SK-N-SH treated with all-trans-retinoic acid at 6 μM for 48 hours (cell line): Measurements from ENCODE around the gene MT1M.

ENCODE experiments used
- ATAC-seq: fragments of 200-7000 bp; cut with Tn5 transposase; 3 replicates; pipeline ENCODE4 v1.9.1; 2020; ENCODE audit warnings: mild to moderate bottlenecking, moderate library complexity
- ARNTL ChIP-seq: fragments of 450-650 bp; formaldehyde crosslinking; IDR thresholded peaks from 2 replicates; pipeline ENCODE4 v1.5.0; 2020; ENCODE audit warnings: low read depth, mild to moderate bottlenecking, moderate library complexity, borderline replicate concordance
- BACH2 ChIP-seq: fragments of 250-450 bp; sonication (Bioruptor Pico); IDR thresholded peaks from 2 replicates; pipeline ENCODE4 v1.9.0; 2021; ENCODE audit warnings: mild to moderate bottlenecking, borderline replicate concordance
- CREB5 ChIP-seq: fragments of 250-450 bp; sonication (Bioruptor Pico); IDR thresholded peaks from 2 replicates; pipeline ENCODE4 v1.5.1; 2020; ENCODE audit warnings: low read depth, mild to moderate bottlenecking, moderate library complexity
- CSDC2 ChIP-seq: fragments of 250-450 bp; sonication (Bioruptor Pico); IDR thresholded peaks from 2 replicates; pipeline ENCODE4 v1.5.0; 2020; ENCODE audit warnings: mild to moderate bottlenecking, moderate library complexity
- ISL1 ChIP-seq: fragments of 250-450 bp; sonication (Bioruptor Pico); IDR thresholded peaks from 2 replicates; pipeline ENCODE4 v2.1.2; 2022; ENCODE audit warnings: mild to moderate bottlenecking, moderate library complexity
- OSR1 ChIP-seq: fragments of 250-450 bp; sonication (Bioruptor Pico); IDR thresholded peaks from 2 replicates; pipeline ENCODE4 v1.8.0; 2022; ENCODE audit warnings: moderate library complexity, mild to moderate bottlenecking, inconsistent platforms
- PPARA ChIP-seq: fragments of 250-450 bp; sonication (Bioruptor Pico); IDR thresholded peaks from 2 replicates; pipeline ENCODE4 v1.5.0; 2020; ENCODE audit warnings: mild to moderate bottlenecking, borderline replicate concordance
- SNAI2 ChIP-seq: fragments of 250-450 bp; sonication (Bioruptor Pico); IDR thresholded peaks from 2 replicates; pipeline ENCODE4 v1.5.0; 2020; ENCODE audit warnings: mild to moderate bottlenecking, moderate library complexity
- TCF4 ChIP-seq: fragments of 250-450 bp; sonication (Bioruptor Pico); IDR thresholded peaks from 2 replicates; pipeline ENCODE4 v1.8.0; 2021; ENCODE audit warnings: mild to moderate bottlenecking, moderate library complexity, borderline replicate concordance
- TOX ChIP-seq: fragments of 250-450 bp; sonication (Bioruptor Pico); IDR thresholded peaks from 2 replicates; pipeline ENCODE4 v1.8.0; 2021; ENCODE audit warnings: mild to moderate bottlenecking, moderate library complexity, borderline replicate concordance
- TSHZ2 ChIP-seq: fragments of 250-450 bp; sonication (Bioruptor Pico); IDR thresholded peaks from 2 replicates; pipeline ENCODE4 v1.5.0; 2020; ENCODE audit warnings: mild to moderate bottlenecking, moderate library complexity
- ZC3H10 ChIP-seq: fragments of 250-450 bp; sonication (Bioruptor Pico); IDR thresholded peaks from 2 replicates; pipeline ENCODE4 v1.5.1; 2021; ENCODE audit warnings: mild to moderate bottlenecking, moderate library complexity
- ZNF565 ChIP-seq: fragments of 450-650 bp; formaldehyde crosslinking; conservative IDR thresholded peaks from 2 replicates; pipeline ENCODE4 v1.5.0; 2020; ENCODE audit warnings: low read depth, mild to moderate bottlenecking, moderate library complexity
- ZNF70 ChIP-seq: fragments of 450-650 bp; formaldehyde crosslinking; IDR thresholded peaks from 2 replicates; pipeline ENCODE4 v1.5.0; 2020; ENCODE audit warnings: mild to moderate bottlenecking, moderate library complexity
- ZNF8 ChIP-seq: fragments of 450-650 bp; formaldehyde crosslinking; IDR thresholded peaks from 2 replicates; pipeline ENCODE4 v1.5.0; 2020; ENCODE audit warnings: mild to moderate bottlenecking, moderate library complexity
- TF ChIP-seq, protein P1 (sequence below): fragments of 250-450 bp; sonication (Bioruptor Pico); IDR thresholded peaks from 2 replicates; pipeline ENCODE4 v1.8.0; 2021; ENCODE audit warnings: low read depth, mild to moderate bottlenecking, moderate library complexity, borderline replicate concordance
- TF ChIP-seq, protein P2 (sequence below): fragments of 250-450 bp; sonication (Bioruptor Pico); IDR thresholded peaks from 2 replicates; pipeline ENCODE4 v1.5.1; 2021; ENCODE audit warnings: mild to moderate bottlenecking, moderate library complexity

Gene MT1M

GRCh38 chr16:56679078-56679730, 46.7 kb downstream of the MT1M start:
- no peak for ATAC-seq
- TF ChIP-seq TSHZ2 (CRISPR knock-in tag) (no peak), OSR1 (CRISPR knock-in tag) (no peak), ZNF70 (CRISPR knock-in tag) (no peak), ARNTL (CRISPR knock-in tag) (no peak), TCF4 (no peak), CREB5 (CRISPR knock-in tag) (no peak), SNAI2 (no peak), BACH2 (CRISPR knock-in tag) (no peak)
- TF ChIP-seq, protein P1, sequence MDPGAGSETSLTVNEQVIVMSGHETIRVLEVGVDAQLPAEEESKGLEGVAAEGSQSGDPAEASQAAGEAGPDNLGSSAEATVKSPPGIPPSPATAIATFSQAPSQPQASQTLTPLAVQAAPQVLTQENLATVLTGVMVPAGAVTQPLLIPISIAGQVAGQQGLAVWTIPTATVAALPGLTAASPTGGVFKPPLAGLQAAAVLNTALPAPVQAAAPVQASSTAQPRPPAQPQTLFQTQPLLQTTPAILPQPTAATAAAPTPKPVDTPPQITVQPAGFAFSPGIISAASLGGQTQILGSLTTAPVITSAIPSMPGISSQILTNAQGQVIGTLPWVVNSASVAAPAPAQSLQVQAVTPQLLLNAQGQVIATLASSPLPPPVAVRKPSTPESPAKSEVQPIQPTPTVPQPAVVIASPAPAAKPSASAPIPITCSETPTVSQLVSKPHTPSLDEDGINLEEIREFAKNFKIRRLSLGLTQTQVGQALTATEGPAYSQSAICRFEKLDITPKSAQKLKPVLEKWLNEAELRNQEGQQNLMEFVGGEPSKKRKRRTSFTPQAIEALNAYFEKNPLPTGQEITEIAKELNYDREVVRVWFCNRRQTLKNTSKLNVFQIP (CRISPR knock-in tag), result no peak
- TF ChIP-seq, protein P2, sequence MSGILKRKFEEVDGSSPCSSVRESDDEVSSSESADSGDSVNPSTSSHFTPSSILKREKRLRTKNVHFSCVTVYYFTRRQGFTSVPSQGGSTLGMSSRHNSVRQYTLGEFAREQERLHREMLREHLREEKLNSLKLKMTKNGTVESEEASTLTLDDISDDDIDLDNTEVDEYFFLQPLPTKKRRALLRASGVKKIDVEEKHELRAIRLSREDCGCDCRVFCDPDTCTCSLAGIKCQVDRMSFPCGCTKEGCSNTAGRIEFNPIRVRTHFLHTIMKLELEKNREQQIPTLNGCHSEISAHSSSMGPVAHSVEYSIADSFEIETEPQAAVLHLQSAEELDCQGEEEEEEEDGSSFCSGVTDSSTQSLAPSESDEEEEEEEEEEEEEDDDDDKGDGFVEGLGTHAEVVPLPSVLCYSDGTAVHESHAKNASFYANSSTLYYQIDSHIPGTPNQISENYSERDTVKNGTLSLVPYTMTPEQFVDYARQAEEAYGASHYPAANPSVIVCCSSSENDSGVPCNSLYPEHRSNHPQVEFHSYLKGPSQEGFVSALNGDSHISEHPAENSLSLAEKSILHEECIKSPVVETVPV (CRISPR knock-in tag), result no peak

GRCh38 chr16:56679818-56680217, 47.4 kb downstream of the MT1M start:
- TF ChIP-seq TSHZ2 (CRISPR knock-in tag) (no peak), TOX (CRISPR knock-in tag) (no peak), ZNF8 (CRISPR knock-in tag) (no peak), BACH2 (CRISPR knock-in tag) (no peak), ZNF565 (CRISPR knock-in tag) (no peak), ISL1 (no peak), PPARA (CRISPR knock-in tag) (no peak), CREB5 (CRISPR knock-in tag) (no peak), ZC3H10 (CRISPR knock-in tag) (no peak), CSDC2 (CRISPR knock-in tag) (no peak), ZNF70 (CRISPR knock-in tag) (no peak)
- TF ChIP-seq, protein P1 (CRISPR knock-in tag), result no peak
- no peak for ATAC-seq
